Measurements from ENCODE around the gene VSTM2L. TPM values are rescaled to one million over a fixed set of nuclear protein-coding genes. Genes with fewer than 3 reads are reported as not detected.

The VSTM2L gene
- total and polyA plus RNA-seq, 2 donors (not counting 3 experiments of a cell fraction or from before 2014, with no cell fraction given), result 0.18 TPM; not detected in 1

DNA sequence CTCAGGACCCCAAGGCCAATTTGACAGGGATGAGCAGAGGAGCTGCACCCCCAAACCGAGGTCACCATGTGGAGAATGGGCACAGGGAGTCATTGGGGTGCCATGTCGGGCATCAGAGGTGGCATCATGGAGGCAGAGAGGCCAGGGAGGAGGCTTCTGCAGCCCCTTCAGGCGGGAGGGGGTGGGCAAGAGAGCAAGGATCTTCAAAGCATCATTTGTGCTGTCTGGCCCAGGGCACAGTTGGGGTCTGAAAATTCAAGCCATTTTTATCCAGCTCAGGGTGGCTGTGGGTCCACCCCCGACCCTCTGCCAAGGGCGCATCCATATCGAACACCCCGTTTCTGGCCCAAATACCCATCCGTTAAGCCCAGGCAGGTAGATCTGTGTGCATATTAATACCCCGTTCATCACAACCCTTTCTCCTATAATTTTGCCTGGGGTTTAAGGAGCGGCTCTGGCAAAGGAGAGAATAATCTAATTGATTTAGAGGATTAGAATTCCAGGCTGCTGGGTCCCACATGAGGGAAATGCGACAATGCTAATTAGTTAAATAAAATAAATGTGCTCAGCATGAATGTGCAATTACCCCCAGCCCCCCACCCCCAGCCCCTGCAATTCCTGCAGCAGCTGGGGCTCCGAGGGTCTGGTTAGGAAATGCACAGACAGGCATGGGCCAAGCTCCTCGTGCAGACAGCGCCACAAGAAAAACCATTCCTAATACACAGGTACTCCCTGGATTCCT lies 31.9 kb downstream of the VSTM2L start:
- no peaks in the 10 kb centered on the region for H3K9me1 ChIP-seq (replicated peaks; ENCODE audit: control insufficient read depth, extremely low read depth, insufficient read depth, low read length)
- no TSS peak for BruUV-seq (replicated peaks)
- CTCF ChIA-PET, result no interaction called here

More for the DNA sequence above, 31.9 kb downstream of the VSTM2L start:
- POLR2A ChIA-PET, result no interaction called here
- H3K4me3 ChIP-seq (replicated peaks in 1 of 3; ENCODE audit: insufficient read depth in 1 of 3, low read depth in 1 of 3, low read length in 3 of 3), result no peak overlapping the region
- H2AFZ ChIP-seq (ENCODE audit: low read depth, low read length), result no peak overlapping the region
- peaks cover 0 to 6% of the 10 kb centered on the region in 2 experiments for H3K27me3 ChIP-seq (ENCODE audit: control insufficient read depth in 2 of 2, insufficient read depth in 2 of 2, low read length in 2 of 2)
- H3K36me3 ChIP-seq (ENCODE audit: control insufficient read depth in 2 of 2, extremely low read depth in 1 of 2, insufficient read depth in 2 of 2, low read length in 2 of 2), result no peaks in the 10 kb centered on the region
- H3K27ac ChIP-seq (ENCODE audit: insufficient read depth, low read depth, low read length), result no peak overlapping the region
- no peaks in the 10 kb centered on the region for H3K4me1 ChIP-seq (ENCODE audit: control insufficient read depth, extremely low read depth, insufficient read depth, low read length)
- H3K9me3 ChIP-seq (replicated peaks; ENCODE audit: control insufficient read depth, insufficient read depth, low read length), result no peaks in the 10 kb centered on the region
- H3K9ac ChIP-seq (replicated peaks; ENCODE audit: extremely low read depth, insufficient read depth, low read length), result no peak overlapping the region
- H3K4me2 ChIP-seq (ENCODE audit: insufficient read depth, low read length), result no peak overlapping the region
- dilution Hi-C loops (cut with MboI; ENCODE audit: extremely low pct_ligation_motif_present, low sequenced_read_pairs) (no loop called here), intact Hi-C loops (cut with micrococcal nuclease) (no loop called here)
- DNase-seq (ENCODE audit: low read depth, low spot score) (no peak), FAIRE-seq (no peak)
- no peaks in the 10 kb centered on the region for H3K79me2 ChIP-seq (ENCODE audit: control insufficient read depth, insufficient read depth, low read length)
- no peak for TF ChIP-seq MYC (IDR thresholded peaks at IDR 0.05; ENCODE audit: low read depth, low read length)
- TF ChIP-seq POLR2AphosphoS5 (IDR thresholded peaks at IDR 0.05; ENCODE audit: insufficient read depth, low read depth, low read length), result no peak
- TF ChIP-seq FOS (IDR thresholded peaks at IDR 0.05; ENCODE audit: borderline replicate concordance, insufficient read depth, low read length), result no peak
- TF ChIP-seq JUN (IDR thresholded peaks at IDR 0.05; ENCODE audit: borderline replicate concordance, insufficient read depth, insufficient read length, low read depth), result no peak
- TF ChIP-seq, protein P1, sequence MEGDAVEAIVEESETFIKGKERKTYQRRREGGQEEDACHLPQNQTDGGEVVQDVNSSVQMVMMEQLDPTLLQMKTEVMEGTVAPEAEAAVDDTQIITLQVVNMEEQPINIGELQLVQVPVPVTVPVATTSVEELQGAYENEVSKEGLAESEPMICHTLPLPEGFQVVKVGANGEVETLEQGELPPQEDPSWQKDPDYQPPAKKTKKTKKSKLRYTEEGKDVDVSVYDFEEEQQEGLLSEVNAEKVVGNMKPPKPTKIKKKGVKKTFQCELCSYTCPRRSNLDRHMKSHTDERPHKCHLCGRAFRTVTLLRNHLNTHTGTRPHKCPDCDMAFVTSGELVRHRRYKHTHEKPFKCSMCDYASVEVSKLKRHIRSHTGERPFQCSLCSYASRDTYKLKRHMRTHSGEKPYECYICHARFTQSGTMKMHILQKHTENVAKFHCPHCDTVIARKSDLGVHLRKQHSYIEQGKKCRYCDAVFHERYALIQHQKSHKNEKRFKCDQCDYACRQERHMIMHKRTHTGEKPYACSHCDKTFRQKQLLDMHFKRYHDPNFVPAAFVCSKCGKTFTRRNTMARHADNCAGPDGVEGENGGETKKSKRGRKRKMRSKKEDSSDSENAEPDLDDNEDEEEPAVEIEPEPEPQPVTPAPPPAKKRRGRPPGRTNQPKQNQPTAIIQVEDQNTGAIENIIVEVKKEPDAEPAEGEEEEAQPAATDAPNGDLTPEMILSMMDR (IDR thresholded peaks at IDR 0.05; ENCODE audit: extremely low read depth in 1 of 2, insufficient read depth in 1 of 2, low read depth in 1 of 2, low read length in 2 of 2), result no peak
- TF ChIP-seq, protein P2, sequence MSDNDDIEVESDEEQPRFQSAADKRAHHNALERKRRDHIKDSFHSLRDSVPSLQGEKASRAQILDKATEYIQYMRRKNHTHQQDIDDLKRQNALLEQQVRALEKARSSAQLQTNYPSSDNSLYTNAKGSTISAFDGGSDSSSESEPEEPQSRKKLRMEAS (IDR thresholded peaks at IDR 0.05; ENCODE audit: insufficient read depth, insufficient read length), result no peak
- TF ChIP-seq EZH2 (IDR thresholded peaks at IDR 0.05; ENCODE audit: borderline replicate concordance, low read depth, low read length, severe bottlenecking), result no peak
- TF ChIP-seq POLR2A (IDR thresholded peaks at IDR 0.05; ENCODE audit: low read depth, low read length), result no peak
- TF ChIP-seq GATA2 (IDR thresholded peaks at IDR 0.05; ENCODE audit: insufficient read depth, insufficient read length, low read depth, low read length), result no peak
- no peaks in the 10 kb centered on the region for H4K20me1 ChIP-seq (replicated peaks; ENCODE audit: control insufficient read depth, extremely low read depth, insufficient read depth, low read length)
